HG03354 (cell line): ENCODE data around the gene IL1F10.

Experiments
- ATAC-seq: cut with Tn5 transposase; IDR thresholded peaks from one replicate; pipeline ENCODE4 v1.9.1; 2021; ENCODE audit warnings: mild to moderate bottlenecking; ENCODE audit not compliant: unreplicated experiment, poor library complexity, severe bottlenecking

Gene IL1F10

DNA sequence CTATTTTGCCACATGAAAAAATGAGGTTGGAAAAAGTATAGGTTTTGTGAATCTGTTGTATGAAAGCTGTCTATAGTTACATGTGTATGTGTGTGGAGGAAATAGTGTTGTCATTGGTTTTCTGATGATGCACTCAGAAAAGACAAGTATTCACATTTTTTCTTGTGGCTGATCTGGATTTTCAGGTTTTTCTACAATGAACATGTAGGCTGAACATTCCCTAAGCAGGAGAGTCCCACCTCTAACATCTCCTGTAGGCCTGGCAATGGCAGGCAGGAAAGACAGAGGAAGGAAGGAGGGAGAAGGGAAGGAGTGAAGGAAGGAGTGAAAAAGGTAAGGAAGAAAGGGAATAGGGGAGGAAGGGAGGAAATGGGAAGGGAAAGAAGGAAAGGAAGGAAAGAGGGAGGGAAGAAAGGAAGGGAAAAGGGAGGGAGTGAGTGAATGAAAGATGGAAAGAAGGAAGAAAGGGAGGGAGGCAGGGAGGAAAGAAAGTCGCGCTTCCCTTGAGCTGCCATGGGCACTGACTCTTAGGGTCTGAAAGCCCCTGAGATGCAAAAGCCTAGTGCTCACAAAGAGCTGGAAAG, 9.3 kb upstream of the IL1F10 start:
- ATAC-seq, result no peak

DNA sequence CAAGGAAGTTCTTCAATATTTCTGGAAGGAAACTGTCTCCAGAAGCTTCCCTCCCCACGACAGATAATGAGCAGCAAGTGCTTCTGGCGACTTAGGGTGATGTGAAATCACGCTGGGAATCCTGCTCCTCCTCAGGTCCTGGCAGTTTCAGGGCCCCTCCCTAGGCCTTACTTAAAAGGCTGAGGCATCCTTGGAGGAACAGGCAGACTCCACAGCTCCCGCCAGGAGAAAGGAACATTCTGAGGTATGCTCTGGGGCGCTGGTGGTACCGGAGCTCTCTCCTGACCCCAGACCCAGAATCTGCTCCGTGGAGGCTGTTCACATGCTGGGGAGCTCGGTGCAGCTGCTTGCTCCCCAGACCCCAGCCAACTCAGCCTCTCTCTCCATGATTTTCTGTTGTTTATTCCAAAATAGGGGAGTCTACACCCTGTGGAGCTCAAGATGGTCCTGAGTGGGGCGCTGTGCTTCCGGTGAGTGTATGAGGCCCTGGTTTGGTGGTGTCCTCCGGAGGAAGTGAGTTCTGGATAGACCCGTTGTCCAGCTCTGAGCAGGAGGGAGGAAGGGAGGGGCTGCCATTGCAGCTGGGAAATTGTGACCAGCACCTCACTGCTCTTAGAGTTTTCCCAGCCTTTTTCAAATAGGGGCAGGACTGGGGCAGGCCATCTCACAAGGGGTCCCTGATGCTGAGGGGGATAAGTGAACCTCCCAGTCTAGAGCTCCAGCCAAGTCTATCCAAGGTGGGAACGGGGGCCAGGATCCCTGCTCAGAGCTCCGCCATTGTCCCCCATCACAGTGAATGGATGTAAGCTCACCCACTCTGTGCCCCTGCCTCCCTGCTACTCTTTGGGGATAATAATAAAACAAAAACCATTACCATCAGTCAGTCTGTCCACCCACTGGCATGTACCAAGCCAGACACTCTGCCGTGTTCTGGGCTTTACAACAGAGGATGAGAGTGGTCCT, 8.5 kb upstream of the IL1F10 start, which contains the start of gene IL36RN:
IL36RN (plus strand) TSS at position 201 of the 963 bp plus-strand sequence; CDS start at position 442, 241 bp downstream.
- ATAC-seq, result no peak

DNA sequence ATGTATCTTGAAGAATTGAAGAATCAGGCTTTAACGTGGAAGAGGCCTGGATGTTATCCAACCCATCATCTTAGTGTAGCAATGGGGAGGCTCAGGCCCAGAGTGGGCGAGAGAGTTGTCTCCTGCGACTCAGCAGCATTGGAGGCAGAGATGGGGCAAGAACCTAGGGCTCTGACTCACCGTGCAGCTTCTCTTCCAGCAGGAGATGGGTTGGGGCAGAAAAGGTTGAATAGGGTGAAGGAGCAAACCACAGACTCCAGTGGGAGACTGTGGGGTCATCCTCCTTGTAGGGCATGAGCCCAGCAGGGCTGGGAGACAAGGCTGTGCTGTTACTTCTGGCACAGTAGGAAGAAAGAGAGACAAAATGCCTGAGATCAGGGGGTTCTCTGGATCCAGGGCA, 7.4 kb upstream of the IL1F10 start:
- no peak for ATAC-seq

DNA sequence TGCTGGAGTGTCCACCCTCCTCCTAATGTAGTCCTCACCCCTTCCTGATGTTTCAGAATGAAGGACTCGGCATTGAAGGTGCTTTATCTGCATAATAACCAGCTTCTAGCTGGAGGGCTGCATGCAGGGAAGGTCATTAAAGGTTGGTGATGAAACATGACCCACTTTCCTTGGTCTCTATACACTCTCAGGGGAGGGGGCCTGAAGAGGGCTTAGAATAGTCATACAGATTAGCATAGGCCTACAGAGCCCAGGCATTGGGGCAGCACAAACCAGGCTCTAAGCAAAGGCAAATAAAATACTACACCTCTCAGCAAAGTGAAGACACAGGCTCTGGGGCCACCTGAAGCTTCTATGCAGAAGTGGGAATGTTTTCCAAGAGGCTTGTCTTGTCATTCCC, 7.0 kb upstream of the IL1F10 start:
- no peak for ATAC-seq

DNA sequence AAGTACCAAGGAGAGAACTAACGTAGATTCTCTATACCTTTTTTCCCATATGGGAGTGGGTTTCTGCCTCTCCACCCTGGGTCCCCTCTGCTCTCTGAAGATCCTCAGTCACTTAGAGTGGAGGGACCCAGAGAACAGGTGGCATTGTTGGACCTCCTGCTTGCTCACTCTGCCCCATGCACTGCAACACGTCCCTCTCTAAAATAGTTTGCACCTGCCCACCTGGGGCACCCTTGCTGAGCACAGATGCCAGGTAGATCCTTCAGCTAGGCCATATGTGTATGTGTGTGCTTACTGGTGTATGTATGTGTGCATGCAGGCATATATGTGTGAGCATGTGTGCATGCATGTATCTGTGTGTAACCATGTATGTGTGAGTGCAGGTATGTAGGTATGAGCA, 6.5 kb upstream of the IL1F10 start:
- ATAC-seq, result no peak

DNA sequence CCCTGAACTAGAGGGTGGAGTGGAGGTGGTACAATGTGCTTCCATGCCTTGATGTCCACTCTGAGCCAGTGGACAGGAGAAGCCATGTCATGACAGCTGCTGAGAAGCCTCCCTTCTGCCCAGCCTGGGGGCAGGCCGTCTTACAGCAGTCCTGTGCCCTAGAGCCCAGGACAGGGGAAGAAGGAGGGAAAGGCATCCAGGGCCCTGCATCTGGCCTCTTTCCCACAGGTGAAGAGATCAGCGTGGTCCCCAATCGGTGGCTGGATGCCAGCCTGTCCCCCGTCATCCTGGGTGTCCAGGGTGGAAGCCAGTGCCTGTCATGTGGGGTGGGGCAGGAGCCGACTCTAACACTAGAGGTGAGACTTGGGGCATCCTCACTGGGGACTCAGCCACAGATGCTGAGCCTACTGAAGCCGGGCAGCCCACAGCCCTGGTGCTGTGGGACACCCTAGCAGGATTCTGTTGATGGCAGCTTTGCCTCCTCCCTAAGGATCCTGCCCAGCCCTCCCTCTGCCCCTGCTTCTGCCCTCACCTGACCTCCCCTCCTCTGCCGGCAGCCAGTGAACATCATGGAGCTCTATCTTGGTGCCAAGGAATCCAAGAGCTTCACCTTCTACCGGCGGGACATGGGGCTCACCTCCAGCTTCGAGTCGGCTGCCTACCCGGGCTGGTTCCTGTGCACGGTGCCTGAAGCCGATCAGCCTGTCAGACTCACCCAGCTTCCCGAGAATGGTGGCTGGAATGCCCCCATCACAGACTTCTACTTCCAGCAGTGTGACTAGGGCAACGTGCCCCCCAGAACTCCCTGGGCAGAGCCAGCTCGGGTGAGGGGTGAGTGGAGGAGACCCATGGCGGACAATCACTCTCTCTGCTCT, 5.6 kb upstream of the IL1F10 start:
- no peak for ATAC-seq

DNA sequence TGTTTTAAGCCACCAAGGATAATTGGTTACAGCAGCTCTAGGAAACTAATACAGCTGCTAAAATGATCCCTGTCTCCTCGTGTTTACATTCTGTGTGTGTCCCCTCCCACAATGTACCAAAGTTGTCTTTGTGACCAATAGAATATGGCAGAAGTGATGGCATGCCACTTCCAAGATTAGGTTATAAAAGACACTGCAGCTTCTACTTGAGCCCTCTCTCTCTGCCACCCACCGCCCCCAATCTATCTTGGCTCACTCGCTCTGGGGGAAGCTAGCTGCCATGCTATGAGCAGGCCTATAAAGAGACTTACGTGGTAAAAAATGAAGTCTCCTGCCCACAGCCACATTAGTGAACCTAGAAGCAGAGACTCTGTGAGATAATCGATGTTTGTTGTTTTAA, 3.5 kb upstream of the IL1F10 start:
- no peak for ATAC-seq

DNA sequence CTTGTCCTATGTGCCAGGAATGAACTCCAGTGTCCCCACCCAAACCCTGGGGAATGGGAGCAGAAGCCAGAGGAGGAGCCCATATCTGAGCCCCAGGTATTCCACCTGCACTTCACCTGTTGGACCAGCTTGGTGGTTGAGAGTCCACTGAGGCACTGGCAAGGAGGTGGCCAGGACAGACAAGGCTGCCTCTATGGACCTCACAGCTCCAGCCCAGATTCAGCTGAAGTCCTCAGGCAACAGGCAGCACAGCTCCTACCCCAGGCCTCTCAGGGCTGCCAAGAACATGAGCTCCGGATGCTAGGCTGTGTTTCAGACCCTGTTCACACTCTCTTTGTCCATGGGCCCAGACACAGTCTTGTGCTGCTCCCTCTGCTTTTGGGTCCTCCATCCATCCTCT, 2.9 kb upstream of the IL1F10 start:
- ATAC-seq, result no peak

DNA sequence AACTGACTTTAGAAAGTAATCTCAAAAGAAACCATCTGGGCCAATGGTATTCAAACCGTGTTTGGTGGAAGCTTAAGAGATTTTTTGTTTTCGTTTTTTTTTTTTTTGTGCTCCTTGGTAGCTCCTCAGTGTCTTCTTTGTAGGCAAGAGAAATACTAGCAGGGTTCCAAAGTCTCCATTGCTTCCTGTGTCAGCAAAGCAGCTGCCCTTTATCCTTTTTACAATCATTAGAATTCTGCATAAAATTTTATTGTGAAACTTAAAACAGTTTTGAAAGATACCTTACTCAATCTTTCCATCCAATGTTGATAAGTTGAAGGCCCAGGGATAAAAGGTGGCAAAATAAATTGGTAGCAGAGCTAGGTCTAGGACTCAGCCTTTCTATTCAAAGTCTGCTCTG, 479 bp downstream of the IL1F10 start:
- no peak for ATAC-seq

DNA sequence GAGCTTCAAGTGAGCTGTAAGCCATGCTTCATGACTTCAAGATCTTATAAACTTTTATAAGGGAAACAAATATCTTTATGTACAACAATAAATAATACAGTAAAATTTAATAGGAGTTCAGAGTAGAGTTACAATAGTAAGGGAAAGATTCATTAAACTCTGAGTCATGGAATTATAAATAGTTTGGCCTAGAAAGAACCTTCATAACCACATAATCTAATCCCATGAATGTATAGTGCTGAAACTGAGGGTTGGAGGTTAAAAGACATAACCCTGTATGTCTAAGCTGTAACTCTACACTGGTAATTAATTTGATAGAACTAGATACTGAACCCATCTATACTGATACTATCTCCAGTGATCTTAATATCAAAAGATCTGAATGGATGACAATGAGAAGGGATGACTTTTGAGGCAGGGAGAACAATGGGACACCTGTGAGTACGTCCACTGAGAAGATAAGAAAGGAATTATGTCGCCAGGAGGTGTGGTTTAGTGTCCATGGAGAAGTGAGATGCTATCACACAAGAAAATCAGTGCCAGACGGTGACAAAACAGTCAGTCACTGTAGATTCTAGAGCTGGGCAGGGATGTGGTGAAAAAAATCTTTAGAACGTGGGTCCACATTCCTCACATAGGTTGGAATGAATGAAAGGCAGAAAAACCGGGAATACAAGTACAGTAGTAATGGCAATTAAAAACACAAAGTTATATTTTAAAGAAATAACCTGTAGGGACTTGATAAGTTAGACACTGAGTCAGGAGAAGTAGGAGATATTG, 1.1 kb downstream of the IL1F10 start:
- ATAC-seq, result no peak

DNA sequence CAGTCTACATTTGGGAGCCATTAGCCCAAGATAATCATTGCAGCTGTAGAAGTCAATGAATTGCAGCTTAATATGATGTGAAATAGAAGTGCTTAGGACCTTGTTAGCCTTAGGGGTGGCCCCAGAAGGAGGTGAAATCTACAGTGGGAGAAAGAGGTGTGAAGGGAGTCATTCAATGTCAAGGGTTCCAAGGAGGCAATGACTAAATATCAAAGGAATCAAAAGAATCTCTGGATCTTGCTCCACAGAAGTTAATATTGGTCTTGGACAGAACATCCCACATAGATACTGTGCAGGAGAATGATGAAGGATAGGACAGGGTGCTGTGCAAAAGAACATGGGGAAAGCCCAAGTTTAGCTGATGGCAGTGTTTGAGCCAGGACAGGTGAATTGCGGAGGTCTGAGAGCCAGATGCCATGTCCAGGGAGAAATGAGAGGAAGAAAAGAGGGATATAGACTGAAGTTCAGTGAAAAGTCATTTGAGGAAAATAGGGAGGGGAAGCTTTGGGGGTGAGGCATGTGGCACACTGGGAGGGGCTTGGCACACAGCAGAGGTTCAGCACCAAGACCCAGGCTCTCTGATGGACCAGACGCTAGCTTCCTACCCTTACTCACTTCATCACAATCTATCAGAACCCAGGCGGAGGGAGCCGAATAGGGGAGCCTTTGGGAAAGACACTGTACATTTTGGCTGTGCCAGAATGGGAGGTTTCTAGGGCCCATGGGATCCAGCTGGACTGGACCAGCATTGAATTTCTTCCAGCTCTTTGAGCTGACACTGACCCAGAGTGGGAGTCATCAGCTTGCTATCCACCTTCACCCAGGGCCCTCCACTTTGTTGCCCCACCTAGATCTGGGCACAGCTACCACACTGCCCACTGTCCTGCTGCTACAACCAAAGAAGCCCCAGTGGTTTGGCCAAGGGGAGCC, 2.2 kb downstream of the IL1F10 start:
- no peak for ATAC-seq

DNA sequence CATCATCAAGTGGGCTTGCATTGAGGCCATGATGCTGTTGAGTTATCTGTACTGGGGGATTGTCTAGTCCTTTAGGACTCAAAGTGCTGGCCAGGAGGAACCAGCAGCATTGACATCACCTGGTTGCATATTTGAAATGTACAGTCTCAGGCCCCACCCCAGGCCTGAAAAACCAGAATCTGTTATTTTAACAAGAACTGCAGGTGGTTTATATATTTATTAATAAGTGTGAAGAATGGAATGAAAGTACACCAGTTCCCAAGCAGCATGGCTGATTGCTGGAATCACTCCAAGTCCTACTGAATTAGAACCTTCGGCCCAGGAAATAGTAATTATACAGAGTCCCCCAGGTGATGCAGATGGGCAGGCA, 2.8 kb downstream of the IL1F10 start:
- no peak for ATAC-seq

DNA sequence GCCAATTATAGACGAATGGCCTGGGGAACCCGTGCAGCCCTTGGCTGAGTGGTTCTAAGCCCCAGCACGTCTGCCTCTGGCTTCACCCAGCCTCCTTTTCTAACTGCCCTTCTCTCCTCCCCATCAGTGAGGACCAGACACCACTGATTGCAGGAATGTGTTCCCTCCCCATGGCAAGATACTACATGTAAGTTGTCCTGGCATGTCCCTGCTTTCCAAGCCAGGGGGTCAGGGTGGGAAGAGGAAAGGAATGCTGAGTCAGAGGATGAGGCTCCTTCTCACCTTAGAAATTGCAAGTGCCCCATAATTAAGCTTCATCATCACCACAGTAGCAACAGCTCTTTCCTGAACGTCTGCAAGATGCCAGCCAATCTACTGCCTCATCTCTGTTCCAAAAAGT, 4.8 kb downstream of the IL1F10 start:
- ATAC-seq, result no peak

DNA sequence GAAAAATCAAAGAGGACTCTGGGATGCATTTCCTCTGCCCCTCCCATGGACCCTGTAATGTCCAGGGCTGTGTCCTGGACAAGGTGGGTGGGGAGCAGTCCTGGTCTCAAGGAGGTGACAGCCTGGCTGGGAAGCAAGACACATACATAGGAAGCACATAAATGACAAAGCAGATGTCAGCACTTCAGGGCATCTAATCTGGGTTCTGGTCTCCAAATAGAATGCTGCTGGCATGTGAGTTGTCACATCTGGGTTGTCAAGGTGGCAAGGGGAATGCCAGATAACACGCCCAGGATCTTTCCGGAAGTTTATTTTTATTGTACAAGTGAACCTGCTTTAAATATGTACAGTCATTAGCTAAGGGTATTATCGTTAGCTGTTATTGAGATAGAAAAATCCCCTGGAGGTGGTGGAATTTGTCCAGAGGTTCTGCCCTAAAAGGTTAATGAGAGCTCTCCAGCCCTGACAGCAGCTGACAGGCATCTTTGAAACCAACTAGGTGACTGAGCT, 5.6 kb downstream of the IL1F10 start:
- no peak for ATAC-seq

DNA sequence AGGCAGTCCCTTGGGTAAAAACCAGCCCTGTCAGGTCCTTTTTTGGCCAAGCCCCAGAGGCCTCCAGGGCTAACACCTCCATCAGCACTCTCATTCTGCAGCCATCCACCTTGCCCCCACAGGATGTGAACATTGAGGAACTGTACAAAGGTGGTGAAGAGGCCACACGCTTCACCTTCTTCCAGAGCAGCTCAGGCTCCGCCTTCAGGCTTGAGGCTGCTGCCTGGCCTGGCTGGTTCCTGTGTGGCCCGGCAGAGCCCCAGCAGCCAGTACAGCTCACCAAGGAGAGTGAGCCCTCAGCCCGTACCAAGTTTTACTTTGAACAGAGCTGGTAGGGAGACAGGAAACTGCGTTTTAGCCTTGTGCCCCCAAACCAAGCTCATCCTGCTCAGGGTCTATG, 7.3 kb downstream of the IL1F10 start:
- ATAC-seq, result no peak

DNA sequence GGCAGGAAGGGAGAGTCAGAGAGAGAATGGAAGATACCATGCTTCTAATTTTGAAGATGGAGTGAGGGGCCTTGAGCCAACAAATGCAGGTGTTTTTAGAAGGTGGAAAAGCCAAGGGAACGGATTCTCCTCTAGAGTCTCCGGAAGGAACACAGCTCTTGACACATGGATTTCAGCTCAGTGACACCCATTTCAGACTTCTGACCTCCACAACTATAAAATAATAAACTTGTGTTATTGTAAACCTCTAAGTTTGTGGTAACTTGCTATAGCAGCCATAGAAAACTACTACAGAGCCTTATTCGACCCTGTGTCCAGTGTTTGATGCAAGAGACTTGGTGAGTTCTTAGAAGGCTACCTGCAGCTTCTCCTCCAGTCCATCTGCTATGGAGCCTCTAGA, 7.8 kb downstream of the IL1F10 start:
- ATAC-seq, result no peak

DNA sequence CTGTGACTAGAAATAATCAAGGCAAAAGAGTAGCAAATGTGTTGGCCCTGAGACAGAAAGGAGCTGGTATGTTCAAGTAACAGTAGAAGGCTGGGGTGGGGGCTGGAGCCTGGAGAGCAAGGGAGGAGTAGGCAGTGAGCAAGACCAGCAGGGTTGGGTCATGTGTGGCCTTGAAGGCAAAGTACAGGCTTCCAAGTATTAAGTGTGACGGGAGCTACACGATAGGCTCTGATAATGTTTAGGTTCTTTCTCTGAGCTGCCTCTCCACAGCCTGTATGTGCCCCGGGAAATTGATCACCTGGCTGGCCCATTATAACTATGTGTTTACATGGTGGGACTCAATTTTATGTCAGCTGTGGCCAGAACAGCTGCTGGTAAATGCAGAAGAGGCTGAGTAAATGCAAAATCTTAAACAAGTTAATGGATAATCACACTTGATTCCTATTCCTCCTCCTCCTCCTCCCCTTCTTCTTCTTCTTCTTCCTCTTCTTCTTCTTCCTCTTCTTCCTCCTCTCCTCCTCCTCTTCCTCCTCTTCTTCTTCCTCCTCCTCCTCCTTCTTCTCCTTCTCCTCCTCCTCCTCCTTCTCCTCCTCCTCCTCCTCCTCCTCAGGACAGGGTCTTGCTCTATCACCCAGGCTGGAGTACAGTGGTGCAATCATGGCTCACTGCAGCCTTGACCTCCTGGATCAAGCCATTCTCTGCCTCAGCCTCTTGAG, 9.3 kb downstream of the IL1F10 start:
- ATAC-seq, result no peak

DNA sequence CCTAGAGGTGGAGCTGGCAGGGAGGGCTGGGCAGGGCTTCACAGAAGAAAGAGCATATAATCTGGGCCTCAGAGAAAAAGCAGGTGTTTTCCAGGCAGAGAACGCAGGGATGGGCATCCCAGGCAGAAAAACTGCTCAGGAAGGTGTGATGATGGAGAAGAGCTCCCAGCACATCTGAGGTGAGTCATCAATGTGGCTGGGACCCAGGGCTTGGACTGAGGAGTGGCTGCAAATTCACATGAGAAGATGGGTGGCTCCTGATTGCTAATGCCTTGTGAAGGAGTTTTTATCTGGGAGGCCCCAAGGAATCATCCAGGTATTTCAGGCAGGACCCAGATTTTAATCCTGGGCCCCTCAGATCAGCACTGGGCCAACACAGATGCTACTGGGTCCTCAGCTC, 10.2 kb downstream of the IL1F10 start:
- no peak for ATAC-seq
